ENCODE results near the gene CCL13.

The CCL13 gene

GRCh38 chr17:34351096-34351495, 5.2 kb upstream of the CCL13 start:
- Mint-ChIP-seq H3K36me3 (no peaks in the 10 kb centered on the region), H3K27ac (no peak overlapping the region), H3K27me3 (no peaks in the 10 kb centered on the region), H3K4me3 (no peak overlapping the region), H3K9me3 (ENCODE audit: low read depth) (no peaks in the 10 kb centered on the region), H3K4me1 (ENCODE audit: low read depth) (no peaks in the 10 kb centered on the region)

DNA sequence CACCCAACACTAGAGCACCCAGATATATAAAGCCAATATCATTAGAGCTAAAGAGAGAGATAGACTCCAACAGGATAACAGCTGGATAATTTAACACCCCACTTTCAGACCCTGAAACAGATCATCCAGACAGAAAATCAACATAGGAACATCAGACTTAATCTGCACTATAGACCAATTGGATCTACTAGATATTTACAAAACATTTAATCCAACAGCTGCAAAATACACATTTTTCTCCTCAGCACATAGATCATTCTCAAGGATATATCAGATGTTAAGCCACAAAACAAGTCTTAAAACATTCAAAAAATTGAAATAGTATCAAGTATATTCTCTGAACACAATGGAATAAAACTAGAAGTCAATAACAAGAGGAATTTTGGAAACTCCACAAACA, 4.1 kb upstream of the CCL13 start:
- H3K36me3 Mint-ChIP-seq: no peaks in the 10 kb centered on the region
- no peaks in the 10 kb centered on the region for H3K9me3 Mint-ChIP-seq (ENCODE audit: low read depth)
- H3K27me3 Mint-ChIP-seq: peaks cover under 1% of the 10 kb centered on the region
- H3K4me3 Mint-ChIP-seq: no peak overlapping the region
- H3K4me1 Mint-ChIP-seq (ENCODE audit: low read depth): no peaks in the 10 kb centered on the region
- H3K27ac Mint-ChIP-seq: no peak overlapping the region

DNA sequence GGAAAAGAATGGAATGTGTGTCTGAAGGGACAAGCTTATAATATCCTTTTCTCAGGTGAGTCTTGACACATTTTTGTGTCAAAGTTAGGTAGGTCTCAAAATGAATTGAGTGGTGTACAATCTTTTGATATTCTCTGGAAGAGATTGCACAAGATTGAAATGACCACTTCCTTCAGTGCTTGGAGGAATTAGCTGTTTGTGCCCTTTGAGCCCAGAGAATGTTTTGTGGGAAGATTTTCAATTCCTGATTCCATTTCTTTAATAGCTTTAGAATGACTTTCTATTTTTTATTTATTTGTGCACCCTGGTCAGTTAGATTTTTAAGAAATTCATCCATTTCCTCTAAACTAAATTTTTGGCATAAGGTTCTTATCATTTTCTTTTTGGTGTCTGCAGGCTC, 1.6 kb upstream of the CCL13 start:
- H3K4me1 Mint-ChIP-seq (ENCODE audit: low read depth): no peaks in the 10 kb centered on the region
- H3K27me3 Mint-ChIP-seq: peaks cover 2% of the 10 kb centered on the region
- no peak overlapping the region for H3K27ac Mint-ChIP-seq
- H3K36me3 Mint-ChIP-seq: no peaks in the 10 kb centered on the region
- H3K9me3 Mint-ChIP-seq (ENCODE audit: low read depth): no peaks in the 10 kb centered on the region
- no peak overlapping the region for H3K4me3 Mint-ChIP-seq

- Mint-ChIP-seq H3K4me3 (no peak overlapping the region), H3K27ac (no peak overlapping the region), H3K36me3 (no peaks in the 10 kb centered on the region), H3K27me3 (peaks cover 2% of the 10 kb centered on the region), H3K9me3 (ENCODE audit: low read depth) (no peaks in the 10 kb centered on the region), H3K4me1 (ENCODE audit: low read depth) (peaks cover 3% of the 10 kb centered on the region)
Measured at GRCh38 chr17:34357398-34357797, 1.1 kb downstream of the CCL13 start.

GRCh38 chr17:34358631-34359030, 2.4 kb downstream of the CCL13 start:
- H3K27ac Mint-ChIP-seq: no peak overlapping the region
- no peaks in the 10 kb centered on the region for H3K9me3 Mint-ChIP-seq (ENCODE audit: low read depth)
- no peak overlapping the region for H3K4me3 Mint-ChIP-seq
- H3K36me3 Mint-ChIP-seq: no peaks in the 10 kb centered on the region
- H3K4me1 Mint-ChIP-seq (ENCODE audit: low read depth): peaks cover 3% of the 10 kb centered on the region
- peaks cover 2% of the 10 kb centered on the region for H3K27me3 Mint-ChIP-seq

DNA sequence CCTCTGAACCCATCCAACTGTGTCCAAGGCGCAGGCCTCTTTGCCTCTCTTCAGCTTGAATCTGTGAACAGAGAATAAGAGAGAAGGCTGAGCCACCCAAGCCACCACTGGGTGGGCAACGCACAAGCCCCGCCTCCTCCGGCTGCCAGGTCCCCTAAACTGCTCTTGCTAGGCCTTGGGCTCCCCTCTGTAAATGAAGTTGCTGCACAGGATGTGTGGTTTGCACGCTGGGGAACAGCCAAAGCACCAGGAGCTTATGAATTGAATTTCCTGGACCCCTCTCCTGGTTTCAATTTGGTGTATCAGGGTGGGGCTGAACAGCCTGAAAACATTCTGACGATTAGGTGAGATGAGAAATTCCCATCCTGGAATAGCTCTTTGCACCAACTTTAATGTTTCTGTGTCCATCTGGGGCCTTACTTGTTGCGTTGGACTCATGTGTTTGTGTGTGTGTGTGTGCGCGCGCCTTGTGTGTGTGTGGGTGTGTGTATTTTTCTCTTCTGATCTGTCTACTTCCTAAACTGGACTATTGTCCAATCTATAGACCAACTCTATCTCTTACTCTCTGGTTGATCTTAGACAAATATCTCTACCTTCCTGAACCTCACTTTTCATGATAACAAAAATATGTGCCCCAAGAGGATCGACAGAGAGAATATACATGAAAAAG, 4.5 kb downstream of the CCL13 start:
- H3K4me3 Mint-ChIP-seq: no peak overlapping the region
- no peaks in the 10 kb centered on the region for H3K36me3 Mint-ChIP-seq
- peaks cover 2% of the 10 kb centered on the region for H3K27me3 Mint-ChIP-seq
- peaks cover 13% of the 10 kb centered on the region for H3K4me1 Mint-ChIP-seq (ENCODE audit: low read depth)
- no peak overlapping the region for H3K27ac Mint-ChIP-seq
- H3K9me3 Mint-ChIP-seq (ENCODE audit: low read depth): no peaks in the 10 kb centered on the region

- no peaks in the 10 kb centered on the region for H3K36me3 Mint-ChIP-seq
- H3K27me3 Mint-ChIP-seq: peaks cover 2% of the 10 kb centered on the region
- H3K4me1 Mint-ChIP-seq (ENCODE audit: low read depth): peaks cover 17% of the 10 kb centered on the region
- H3K4me3 Mint-ChIP-seq: no peak overlapping the region
- H3K9me3 Mint-ChIP-seq (ENCODE audit: low read depth): no peaks in the 10 kb centered on the region
- no peak overlapping the region for H3K27ac Mint-ChIP-seq
Measured at GRCh38 chr17:34361478-34362061, 5.3 kb downstream of the CCL13 start.

DNA sequence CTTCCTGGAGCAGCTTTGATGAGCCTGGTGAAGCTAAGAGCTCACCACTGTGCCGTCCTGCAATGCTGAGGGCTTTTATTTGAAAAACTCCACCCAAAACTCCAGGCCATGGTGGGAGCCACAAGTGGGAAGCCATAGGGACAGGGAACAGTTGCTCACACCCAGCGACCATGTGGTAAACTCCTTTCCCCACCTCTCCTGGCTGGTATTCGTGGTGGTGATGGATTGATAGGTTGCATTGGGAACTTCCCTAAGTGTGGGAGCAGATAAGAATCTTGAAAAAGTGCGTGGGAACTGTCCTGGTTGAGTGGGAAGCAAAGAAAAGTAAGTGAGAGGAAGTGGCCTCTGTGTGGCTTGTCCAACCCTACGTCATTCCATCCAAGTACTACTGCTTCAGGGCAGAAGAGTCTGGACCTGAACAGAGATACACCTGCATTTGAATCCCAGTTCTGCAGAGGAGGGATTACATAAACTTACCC, 6.9 kb downstream of the CCL13 start, which contains the start of gene CCL1:
Gene CCL1 (minus strand): TSS at position 51 of the 479 bp plus-strand sequence. CDS start 72 bp downstream, outside the sequence.
- Mint-ChIP-seq H3K4me3 (no peak within 1 kb of the TSS), H3K27me3 (no peaks in the 10 kb centered on the region), H3K9me3 (ENCODE audit: low read depth) (no peaks in the 10 kb centered on the region), H3K4me1 (ENCODE audit: low read depth) (peaks cover 17% of the 10 kb centered on the region), H3K27ac (no peak within 1 kb of the TSS), H3K36me3 (no peaks in the 10 kb centered on the region)

DNA sequence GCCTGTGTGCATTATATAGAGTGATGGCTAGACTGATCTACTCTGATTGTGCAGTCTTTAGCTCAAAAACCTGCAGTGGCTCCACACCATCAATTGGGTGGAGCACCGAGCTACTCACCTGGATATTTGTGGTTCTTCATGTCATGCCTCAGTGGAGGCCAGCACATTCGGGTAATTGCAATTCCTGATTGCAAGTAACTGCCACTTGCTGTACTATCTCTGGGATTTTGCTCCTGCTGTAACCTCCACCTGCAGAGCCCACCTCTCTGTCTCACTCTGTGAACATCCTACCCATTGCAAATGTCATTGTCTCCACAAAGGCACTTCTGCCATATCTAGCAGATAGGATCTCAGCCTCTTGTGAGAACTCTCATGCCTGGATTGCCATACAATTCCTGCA, 8.5 kb downstream of the CCL13 start:
- H3K27ac Mint-ChIP-seq: no peak overlapping the region
- no peaks in the 10 kb centered on the region for H3K9me3 Mint-ChIP-seq (ENCODE audit: low read depth)
- no peaks in the 10 kb centered on the region for H3K36me3 Mint-ChIP-seq
- no peaks in the 10 kb centered on the region for H3K27me3 Mint-ChIP-seq
- peaks cover 17% of the 10 kb centered on the region for H3K4me1 Mint-ChIP-seq (ENCODE audit: low read depth)
- no peak overlapping the region for H3K4me3 Mint-ChIP-seq

GRCh38 chr17:34365340-34365739, 9.1 kb downstream of the CCL13 start:
- no peaks in the 10 kb centered on the region for H3K9me3 Mint-ChIP-seq (ENCODE audit: low read depth)
- peaks cover 17% of the 10 kb centered on the region for H3K4me1 Mint-ChIP-seq (ENCODE audit: low read depth)
- H3K27ac Mint-ChIP-seq: no peak overlapping the region
- no peaks in the 10 kb centered on the region for H3K27me3 Mint-ChIP-seq
- H3K36me3 Mint-ChIP-seq: no peaks in the 10 kb centered on the region
- H3K4me3 Mint-ChIP-seq: no peak overlapping the region

GRCh38 chr17:34366010-34366409, 9.7 kb downstream of the CCL13 start:
- H3K27ac Mint-ChIP-seq: no peak overlapping the region
- H3K9me3 Mint-ChIP-seq (ENCODE audit: low read depth): no peaks in the 10 kb centered on the region
- H3K36me3 Mint-ChIP-seq: no peaks in the 10 kb centered on the region
- no peaks in the 10 kb centered on the region for H3K27me3 Mint-ChIP-seq
- H3K4me1 Mint-ChIP-seq (ENCODE audit: low read depth): peaks cover 15% of the 10 kb centered on the region
- no peak overlapping the region for H3K4me3 Mint-ChIP-seq

DNA sequence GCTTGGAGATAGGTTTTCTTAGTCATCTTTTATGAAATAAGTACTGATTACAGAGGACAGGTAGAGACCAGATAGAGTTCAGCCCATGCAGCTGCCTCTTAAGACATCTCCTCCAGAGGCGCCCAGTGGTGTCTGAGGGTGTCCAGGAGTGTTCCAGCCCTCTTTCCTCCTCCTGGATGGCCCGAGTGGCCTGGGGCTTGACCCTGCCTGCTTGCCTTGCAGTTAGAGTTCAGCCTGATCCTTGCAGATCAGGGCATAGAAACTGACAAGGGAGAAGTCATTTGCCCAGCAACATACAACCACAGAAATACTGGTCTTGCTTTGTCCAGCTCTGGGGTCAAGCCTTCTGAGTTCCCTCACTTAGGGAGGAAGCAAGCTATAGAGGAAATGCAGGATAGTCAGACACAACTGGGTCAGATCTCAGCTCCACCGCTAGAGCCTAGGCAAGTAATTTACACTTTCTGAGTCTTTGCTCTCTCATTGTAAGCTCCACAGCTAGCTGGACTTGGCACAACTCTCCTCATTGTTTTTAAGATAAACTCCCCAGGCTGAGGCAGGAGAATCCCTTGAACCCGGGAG, 10.3 kb downstream of the CCL13 start:
- H3K27ac Mint-ChIP-seq: no peak overlapping the region
- no peaks in the 10 kb centered on the region for H3K36me3 Mint-ChIP-seq
- peaks cover 14% of the 10 kb centered on the region for H3K4me1 Mint-ChIP-seq (ENCODE audit: low read depth)
- H3K9me3 Mint-ChIP-seq (ENCODE audit: low read depth): no peaks in the 10 kb centered on the region
- no peaks in the 10 kb centered on the region for H3K27me3 Mint-ChIP-seq
- no peak overlapping the region for H3K4me3 Mint-ChIP-seq

DNA sequence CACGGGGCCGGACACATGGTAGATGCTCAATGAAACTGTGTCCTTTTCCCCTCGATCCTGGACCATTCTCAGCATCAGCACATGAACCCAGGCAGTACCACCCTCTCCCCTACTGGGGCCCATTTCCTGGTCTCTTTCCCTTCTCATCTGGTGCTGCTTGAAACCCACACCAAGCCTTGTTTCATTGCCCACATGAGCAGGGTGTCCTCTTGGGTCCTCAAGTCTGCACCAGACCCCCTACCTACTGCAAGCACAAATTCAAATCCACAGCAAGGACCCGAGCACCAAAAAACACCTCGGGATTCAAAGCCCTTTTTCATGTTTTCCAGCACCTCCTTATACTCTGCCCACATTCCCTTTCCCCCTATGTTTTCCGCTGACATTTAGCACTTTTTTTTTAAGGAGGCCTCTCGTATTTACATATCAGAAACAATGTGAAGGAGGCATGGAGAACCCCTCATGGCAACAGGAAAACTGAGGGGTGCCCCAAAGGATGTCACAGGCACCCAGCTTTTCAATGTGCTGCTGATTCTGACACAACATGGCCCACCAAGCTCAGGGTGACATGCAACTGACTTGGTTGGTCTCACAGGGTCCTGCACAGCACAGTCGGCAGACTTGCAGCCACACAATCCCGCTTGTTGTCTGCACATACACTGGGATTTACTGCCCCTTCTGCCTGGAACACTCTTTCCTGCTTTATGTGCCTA, 11.4 kb downstream of the CCL13 start:
- H3K27ac Mint-ChIP-seq: no peak overlapping the region
- no peaks in the 10 kb centered on the region for H3K9me3 Mint-ChIP-seq (ENCODE audit: low read depth)
- peaks cover 14% of the 10 kb centered on the region for H3K4me1 Mint-ChIP-seq (ENCODE audit: low read depth)
- no peaks in the 10 kb centered on the region for H3K36me3 Mint-ChIP-seq
- H3K27me3 Mint-ChIP-seq: no peaks in the 10 kb centered on the region
- no peak overlapping the region for H3K4me3 Mint-ChIP-seq

DNA sequence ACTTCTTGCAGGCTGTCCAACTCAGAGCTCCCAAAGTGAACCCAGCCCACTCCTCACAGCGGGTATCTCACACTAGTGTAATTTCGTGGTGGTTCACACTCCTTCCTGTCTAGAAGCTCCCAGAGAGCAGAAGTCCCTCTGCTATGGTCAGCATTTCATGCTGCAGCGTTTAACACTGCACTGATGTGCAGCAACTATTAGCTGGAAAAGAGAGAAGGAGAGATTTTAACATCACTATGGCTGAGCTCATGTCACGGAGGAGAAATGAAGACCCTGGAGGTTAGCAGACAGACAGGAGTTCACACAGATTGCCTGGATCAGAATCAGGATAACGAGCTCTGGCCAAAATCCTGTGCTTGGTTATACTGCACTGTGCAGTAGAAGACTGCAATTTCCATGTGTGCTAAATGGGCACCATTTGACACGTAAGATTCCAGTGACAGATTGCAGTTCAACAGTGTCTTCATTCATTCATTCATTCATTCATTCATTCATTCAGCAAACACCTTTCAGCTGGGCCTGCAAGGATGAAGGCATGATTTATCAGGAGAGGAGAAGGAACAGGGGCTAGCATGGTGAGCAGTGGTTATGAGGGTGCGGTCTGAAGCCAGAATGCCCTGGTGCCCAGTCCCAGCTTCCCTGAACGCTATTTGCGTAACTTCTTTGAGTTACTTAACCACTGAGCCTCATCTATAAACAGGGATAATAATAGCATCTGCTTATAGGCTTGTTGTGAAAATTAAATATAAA, 12.1 kb downstream of the CCL13 start:
- no peak overlapping the region for H3K27ac Mint-ChIP-seq
- H3K27me3 Mint-ChIP-seq: no peaks in the 10 kb centered on the region
- H3K9me3 Mint-ChIP-seq (ENCODE audit: low read depth): no peaks in the 10 kb centered on the region
- no peaks in the 10 kb centered on the region for H3K36me3 Mint-ChIP-seq
- H3K4me1 Mint-ChIP-seq (ENCODE audit: low read depth): peaks cover 14% of the 10 kb centered on the region
- H3K4me3 Mint-ChIP-seq: no peak overlapping the region
